Activated CD4-positive, alpha-beta T cell treated with anti-CD3 and anti-CD28 coated beads, Interleukin-2, amount 50 U/mL, for 24 hours (primary cell): Measurements from ENCODE around the gene TCF20.

Source experiments
- DNase-seq, 2 donors: peaks; one replicate each; pipeline ENCODE4 v3.0.0-alpha.2; 2020; ENCODE audit warnings: low read depth in 1 of 2, low spot score in 1 of 2

Gene TCF20

GRCh38 chr22:42300259-42301076 is 30.0 kb upstream of the TCF20 start:
- DNase-seq, result no peak

GRCh38 chr22:42299586-42300258 is 29.3 kb upstream of the TCF20 start:
- peak in 1 of 2 donors; percentile 33 for DNase-seq

GRCh38 chr22:42298746-42299145 is 28.3 kb upstream of the TCF20 start:
- DNase-seq, result no peak

- no peak for DNase-seq
Observed at GRCh38 chr22:42297778-42298177, 27.3 kb upstream of the TCF20 start.

GRCh38 chr22:42296883-42297282 is 26.4 kb upstream of the TCF20 start:
- no peak for DNase-seq

GRCh38 chr22:42296381-42296853 is 26.0 kb upstream of the TCF20 start:
- DNase-seq, result no peak

- DNase-seq, result no peak
Observed at GRCh38 chr22:42294034-42294985, 23.9 kb upstream of the TCF20 start.

GRCh38 chr22:42292732-42293520 is 22.5 kb upstream of the TCF20 start:
- DNase-seq, result no peak

GRCh38 chr22:42291287-42291686 is 20.8 kb upstream of the TCF20 start:
- DNase-seq, result no peak

GRCh38 chr22:42289671-42290541 is 19.5 kb upstream of the TCF20 start:
- no peak for DNase-seq

- DNase-seq, result no peak
Observed at GRCh38 chr22:42288791-42289190, 18.3 kb upstream of the TCF20 start.

- DNase-seq, result no peak
Observed at GRCh38 chr22:42287174-42287890, 16.9 kb upstream of the TCF20 start.

- no peak for DNase-seq
Observed at GRCh38 chr22:42286205-42286604, 15.8 kb upstream of the TCF20 start.

- DNase-seq, result no peak
Observed at GRCh38 chr22:42285604-42286003, 15.2 kb upstream of the TCF20 start.

- no peak for DNase-seq
Observed at GRCh38 chr22:42284643-42285181, 14.3 kb upstream of the TCF20 start.

GRCh38 chr22:42284202-42284591 is 13.7 kb upstream of the TCF20 start:
- no peak for DNase-seq

- DNase-seq, result no peak
Observed at GRCh38 chr22:42283278-42284201, 13.1 kb upstream of the TCF20 start.

- no peak for DNase-seq
Observed at GRCh38 chr22:42282943-42283277, 12.5 kb upstream of the TCF20 start.
